ENCODE results near the gene TRIM59.

- TF ChIP-seq POLR2AphosphoS5 (IDR thresholded peaks at IDR 0.05; ENCODE audit: low read depth, low read length): no peak
- no peak for TF ChIP-seq TAF1 (IDR thresholded peaks at IDR 0.05; ENCODE audit: borderline replicate concordance, insufficient read depth, low read length)
- TF ChIP-seq FOXP2 (optimal IDR thresholded peaks at IDR 0.05; ENCODE audit: borderline replicate concordance, extremely low read depth, extremely low read length, insufficient read depth): no peak
Observed at GRCh38 chr3:160451602-160452001, 2.0 kb upstream of the TRIM59 start.

Measured in PFSK-1 (cell line).